NB4 (cell line): ENCODE measurements around the gene ARHGAP4.

Experiments used
- DNase-seq: peaks from one replicate; pipeline ENCODE4 v3.0.0; 2010; ENCODE audit warnings: low read depth
- H3K4me3 ChIP-seq: one replicate; pipeline ENCODE4 v1.5.1; 2011; ENCODE audit warnings: mild to moderate bottlenecking, low read depth, low read length, moderate library complexity
- CTCF ChIP-seq: IDR thresholded peaks from one replicate; pipeline ENCODE4 v1.5.1; 2012; ENCODE audit warnings: low read depth, low read length
- MAX ChIP-seq: IDR thresholded peaks from 2 replicates; pipeline ENCODE4 v1.6.1; 2011; ENCODE audit warnings: low read depth, low read length
- MYC ChIP-seq: IDR thresholded peaks from 2 replicates; pipeline ENCODE4 v1.6.1; 2011; ENCODE audit warnings: low read depth, low read length
- POLR2A ChIP-seq: IDR thresholded peaks from 2 replicates; pipeline ENCODE4 v1.6.1; 2011; ENCODE audit warnings: mild to moderate bottlenecking; ENCODE audit not compliant: insufficient read length; ENCODE audit errors: extremely low read depth

ARHGAP4 gene

GRCh38 chrX:153913701-153914100, 12.4 kb downstream of the ARHGAP4 start:
- no peak for DNase-seq
- TF ChIP-seq MAX (no peak), MYC (no peak), CTCF (no peak), POLR2A (no peak)
- H3K4me3 ChIP-seq: no peak overlapping the region

- no peak for DNase-seq
- no peak for TF ChIP-seq CTCF
- TF ChIP-seq POLR2A: no peak
- TF ChIP-seq MAX: no peak
- no peak for TF ChIP-seq MYC
Measured at GRCh38 chrX:153913211-153913610, 12.9 kb downstream of the ARHGAP4 start.

GRCh38 chrX:153911798-153912197, 14.3 kb downstream of the ARHGAP4 start:
- TF ChIP-seq POLR2A: no peak
- TF ChIP-seq CTCF: no peak
- TF ChIP-seq MYC: no peak
- no peak for TF ChIP-seq MAX
- DNase-seq: no peak
- no peak overlapping the region for H3K4me3 ChIP-seq

More at GRCh38 chrX:153913211-153913610, 12.9 kb downstream of the ARHGAP4 start:
- no peak overlapping the region for H3K4me3 ChIP-seq

- DNase-seq: no peak
- TF ChIP-seq CTCF (no peak), MYC (no peak), POLR2A (no peak), MAX (no peak)
- H3K4me3 ChIP-seq: no peak overlapping the region
Measured at GRCh38 chrX:153910446-153910845, 15.6 kb downstream of the ARHGAP4 start.

GRCh38 chrX:153909980-153910360, 16.1 kb downstream of the ARHGAP4 start:
- TF ChIP-seq MAX (no peak), MYC (no peak), POLR2A (no peak), CTCF (no peak)
- DNase-seq: no peak
- H3K4me3 ChIP-seq: no peak overlapping the region
